Thoracic aorta (tissue), 2 donors: Measurements from ENCODE around the gene GPC5. TPM values are rescaled to one million over a fixed set of nuclear protein-coding genes. Genes with fewer than 3 reads are reported as not detected.

Source experiments
- ATAC-seq: fragments of 150-250 bp; one replicate; pipeline ENCODE4 v1.8.0; 2017; ENCODE audit warnings: low read depth; ENCODE audit not compliant: insufficient number of reproducible peaks, low FRiP score
- DNase-seq: peaks from one replicate; pipeline ENCODE4 v3.0.0-alpha.2; 2020; ENCODE audit warnings: low spot score
- H3K27ac ChIP-seq, 2 donors: fragments of 200-600 bp; sonication (generic); 1 replicate in 1 of 2; 2 replicates in 1 of 2; pipeline ENCODE4 v1.5.1; 2016; ENCODE audit warnings: mild to moderate bottlenecking in 2 of 2, moderate library complexity in 2 of 2
- H3K27me3 ChIP-seq: fragments of 200-600 bp; sonication (generic); replicated peaks from 2 replicates; pipeline ENCODE4 v1.6.0; 2016; ENCODE audit warnings: mild to moderate bottlenecking; ENCODE audit not compliant: insufficient read depth
- H3K36me3 ChIP-seq: fragments of 200-600 bp; sonication (generic); one replicate; pipeline ENCODE4 v1.5.1; 2016
- H3K4me1 ChIP-seq, 2 donors: fragments of 200-600 bp; sonication (generic); 1 replicate in 1 of 2; 2 replicates in 1 of 2; pipeline versions ENCODE4 v1.5.1 to v1.6.0; 2016; ENCODE audit warnings: low read depth in 2 of 2, mild to moderate bottlenecking in 1 of 2; ENCODE audit not compliant: control insufficient read depth in 1 of 2
- H3K4me3 ChIP-seq: fragments of 200-600 bp; sonication (generic); 2 replicates; pipeline ENCODE4 v1.5.1; 2016; ENCODE audit warnings: mild to moderate bottlenecking
- H3K9me3 ChIP-seq: fragments of 200-600 bp; sonication (generic); 2 replicates; pipeline ENCODE4 v1.5.1; 2016
- total RNA-seq, 2 donors: library from RNA; depleted of rRNA; stranded (reverse); fragments of >200 nt; gene quantifications; one replicate each; pipeline versions ENCODE4 v1.1.0 to v1.2.3, GENCODE V29; 2016
- TF ChIP-seq, protein P1 (sequence below): fragments of 200-600 bp; sonication (generic); IDR thresholded peaks from one replicate; pipeline ENCODE4 v1.5.1; 2019; ENCODE audit warnings: antibody characterized with exemption

GPC5 gene
- total RNA-seq, 2 donors from 2014 or later: 3.3 TPM; not detected in 1

DNA sequence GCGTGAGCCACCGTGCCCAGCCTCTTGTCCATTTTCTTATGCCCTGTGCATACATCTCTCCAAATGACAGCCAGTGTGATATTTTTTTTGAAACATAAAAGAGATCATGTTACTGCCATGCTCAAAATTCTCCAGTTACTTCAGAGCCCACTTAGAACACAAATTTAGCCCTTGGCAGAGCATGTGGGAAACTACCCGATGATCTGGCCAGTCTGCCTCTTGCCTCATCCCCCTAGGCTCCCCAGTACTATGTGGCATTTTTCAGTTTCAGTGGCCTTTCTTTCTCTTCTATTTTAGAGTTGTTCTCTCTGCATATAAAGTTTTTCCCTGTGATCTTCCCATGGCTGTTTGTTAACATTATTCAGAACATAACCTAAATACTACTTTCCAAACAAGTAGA, 323.0 kb downstream of the GPC5 start:
- no peak for ATAC-seq
- H3K4me1 ChIP-seq: no peaks in the 10 kb centered on the region

DNA sequence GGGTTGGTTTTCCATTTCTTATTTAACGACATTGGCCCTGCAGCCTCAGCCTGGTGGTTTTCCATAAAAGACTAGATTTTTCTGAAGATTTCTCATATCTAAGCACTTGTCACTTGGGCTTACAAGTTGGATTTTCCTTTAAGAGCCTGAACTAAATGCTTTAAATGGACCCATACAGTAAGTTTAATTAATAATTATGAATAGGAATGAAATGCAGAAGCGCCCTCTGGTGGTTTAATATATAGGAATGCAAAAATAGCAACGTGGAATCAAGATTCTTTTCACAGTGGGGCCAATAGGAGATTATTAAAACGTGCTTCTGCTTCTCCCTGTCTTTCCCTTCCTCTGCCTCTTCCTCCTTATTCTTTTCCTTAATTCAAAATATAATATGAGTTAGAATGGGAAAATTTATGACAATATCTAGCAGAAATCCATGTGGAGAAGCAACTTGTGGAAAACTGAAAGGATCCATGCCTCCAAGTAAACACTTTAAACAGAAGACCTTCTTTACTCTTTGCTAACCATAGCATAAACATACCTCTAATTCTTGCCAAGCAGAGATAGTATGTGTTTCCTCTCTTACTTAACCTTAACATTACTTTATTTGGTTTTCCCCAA, 324.0 kb downstream of the GPC5 start:
- Histone ChIP-seq H3K4me1 (no peaks in the 10 kb centered on the region), H3K4me3 (no peak overlapping the region), H3K27ac (no peak overlapping the region), H3K9me3 (no peaks in the 10 kb centered on the region), H3K36me3 (no peaks in the 10 kb centered on the region), H3K27me3 (no peaks in the 10 kb centered on the region)
- no peak for ATAC-seq
- DNase-seq: no peak
- TF ChIP-seq, protein P1, sequence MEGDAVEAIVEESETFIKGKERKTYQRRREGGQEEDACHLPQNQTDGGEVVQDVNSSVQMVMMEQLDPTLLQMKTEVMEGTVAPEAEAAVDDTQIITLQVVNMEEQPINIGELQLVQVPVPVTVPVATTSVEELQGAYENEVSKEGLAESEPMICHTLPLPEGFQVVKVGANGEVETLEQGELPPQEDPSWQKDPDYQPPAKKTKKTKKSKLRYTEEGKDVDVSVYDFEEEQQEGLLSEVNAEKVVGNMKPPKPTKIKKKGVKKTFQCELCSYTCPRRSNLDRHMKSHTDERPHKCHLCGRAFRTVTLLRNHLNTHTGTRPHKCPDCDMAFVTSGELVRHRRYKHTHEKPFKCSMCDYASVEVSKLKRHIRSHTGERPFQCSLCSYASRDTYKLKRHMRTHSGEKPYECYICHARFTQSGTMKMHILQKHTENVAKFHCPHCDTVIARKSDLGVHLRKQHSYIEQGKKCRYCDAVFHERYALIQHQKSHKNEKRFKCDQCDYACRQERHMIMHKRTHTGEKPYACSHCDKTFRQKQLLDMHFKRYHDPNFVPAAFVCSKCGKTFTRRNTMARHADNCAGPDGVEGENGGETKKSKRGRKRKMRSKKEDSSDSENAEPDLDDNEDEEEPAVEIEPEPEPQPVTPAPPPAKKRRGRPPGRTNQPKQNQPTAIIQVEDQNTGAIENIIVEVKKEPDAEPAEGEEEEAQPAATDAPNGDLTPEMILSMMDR: peak; percentile 43

More for the DNA sequence above, 323.0 kb downstream of the GPC5 start:
- TF ChIP-seq, protein P1: no peak
- no peak for DNase-seq
- H3K36me3 ChIP-seq: no peaks in the 10 kb centered on the region
- H3K4me3 ChIP-seq: no peak overlapping the region
- H3K9me3 ChIP-seq: no peaks in the 10 kb centered on the region
- H3K27me3 ChIP-seq: no peaks in the 10 kb centered on the region
- no peak overlapping the region for H3K27ac ChIP-seq

- Histone ChIP-seq H3K9me3 (no peaks in the 10 kb centered on the region), H3K4me3 (no peak overlapping the region), H3K27me3 (no peaks in the 10 kb centered on the region), H3K36me3 (no peaks in the 10 kb centered on the region), H3K4me1 (no peaks in the 10 kb centered on the region), H3K27ac (no peak overlapping the region)
- TF ChIP-seq, protein P1: no peak
- ATAC-seq: no peak
- DNase-seq: no peak
Observed at GRCh38 chr13:91724591-91724990, 326.2 kb downstream of the GPC5 start.

GRCh38 chr13:91725646-91726045, 327.2 kb downstream of the GPC5 start:
- Histone ChIP-seq H3K9me3 (no peaks in the 10 kb centered on the region), H3K27me3 (no peaks in the 10 kb centered on the region), H3K36me3 (no peaks in the 10 kb centered on the region), H3K4me1 (no peaks in the 10 kb centered on the region), H3K27ac (no peak overlapping the region), H3K4me3 (no peak overlapping the region)
- DNase-seq (no peak), ATAC-seq (no peak)
- TF ChIP-seq, protein P1: no peak

DNA sequence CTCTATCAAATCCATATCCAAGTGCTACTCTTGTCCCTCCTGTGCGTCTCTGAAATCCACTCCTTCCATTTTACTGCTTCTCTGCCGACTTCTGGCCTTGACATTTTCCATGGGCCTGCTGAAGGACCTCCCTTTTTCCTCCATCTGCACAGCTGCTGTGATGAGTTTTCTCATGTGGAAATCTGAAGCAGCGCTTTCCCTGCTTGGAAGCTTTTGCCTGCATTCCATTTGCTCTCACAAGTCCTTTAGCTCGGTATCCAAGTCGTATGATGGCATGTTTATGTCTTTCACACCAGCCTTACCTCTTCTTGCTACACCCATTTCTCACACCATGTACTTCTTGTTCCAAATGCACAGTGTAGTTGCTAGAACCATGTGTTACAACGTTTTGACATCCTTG, 328.2 kb downstream of the GPC5 start:
- Histone ChIP-seq H3K36me3 (no peaks in the 10 kb centered on the region), H3K9me3 (no peaks in the 10 kb centered on the region), H3K27me3 (no peaks in the 10 kb centered on the region), H3K4me3 (no peak overlapping the region), H3K27ac (no peak overlapping the region), H3K4me1 (no peaks in the 10 kb centered on the region)
- TF ChIP-seq, protein P1: no peak
- ATAC-seq (no peak), DNase-seq (no peak)
